K562 (cell line): ENCODE measurements around the gene TOR1A. TPM values are rescaled to one million over a fixed set of nuclear protein-coding genes. Genes with fewer than 3 reads are reported as not detected.

Experiments
- ATAC-seq: fragments of 200-7000 bp; cut with Tn5 transposase; 3 replicates; pipeline ENCODE4 v1.9.1; 2020; ENCODE audit warnings: moderate library complexity
- BruUV-seq: library from RNA; stranded (reverse); fragments of 400-500 nt; replicated peaks from 2 replicates; lab custom pipeline; 2021; lab: Mats Ljungman, UMichigan
- CTCF ChIA-PET: fragments of 300-600 bp; formaldehyde crosslinking; extraction: SDS; loops from one replicate; lab custom pipeline; 2021; ENCODE audit warnings: low intra/inter-chr PET ratio; lab: Yijun Ruan, JAX
- POLR2A ChIA-PET: fragments of 300-600, 350-650 bp; sonication (Branson Sonifier 250); formaldehyde crosslinking; extraction: SDS; loops from one replicate; lab custom pipeline; 2021; ENCODE audit warnings: antibody characterized with exemption, inconsistent platforms; lab: Yijun Ruan, JAX
- DNase-seq, 4 experiments: peaks; one replicate each; pipeline versions ENCODE4 v3.0.0 to v3.0.0-alpha.2; 2011 to 2018; ENCODE audit warnings: low spot score in 3 of 4, mixed read lengths in 3 of 4; ENCODE audit errors: extremely low read depth in 1 of 4
- FAIRE-seq: peaks from 2 replicates; lab custom pipeline; 2011; peaks lifted over from hg19 to GRCh38; lab: Jason Lieb, UNC
- H2AFZ ChIP-seq: 2 replicates; pipeline ENCODE4 v1.6.0; 2011; ENCODE audit warnings: low read depth, low read length, control low read depth, inconsistent platforms
- H3K27ac ChIP-seq: fragments of 200-600 bp; 3 replicates; pipeline ENCODE4 v1.8.0; 2011; ENCODE audit warnings: low read depth, mild to moderate bottlenecking, control low read depth, inconsistent platforms, low read length, moderate library complexity, mixed read lengths; ENCODE audit errors: extremely low read depth
- H3K27me3 ChIP-seq, 2 experiments: fragments of 300-600 bp in 1 of 2; 2 replicates in 1 of 2; 3 replicates in 1 of 2; pipeline versions ENCODE4 v1.6.0 to v1.8.0; 2011; ENCODE audit warnings: inconsistent platforms in 2 of 2, low read length in 2 of 2, mild to moderate bottlenecking in 1 of 2, mixed read lengths in 1 of 2, moderate library complexity in 1 of 2; ENCODE audit not compliant: control insufficient read depth in 2 of 2, insufficient read depth in 2 of 2
- H3K36me3 ChIP-seq: fragments of 300-600 bp; 3 replicates; pipeline ENCODE4 v1.8.0; 2011; ENCODE audit warnings: mild to moderate bottlenecking, low read length, inconsistent platforms; ENCODE audit not compliant: control insufficient read depth, insufficient read depth
- H3K4me1 ChIP-seq, 2 experiments: fragments of 200-600 bp in 1 of 2; replicated peaks in 1 of 2; 2 replicates in 1 of 2; 3 replicates in 1 of 2; pipeline versions ENCODE4 v1.5.1 to v1.8.0; 2011; ENCODE audit warnings: inconsistent platforms in 2 of 2, low read length in 2 of 2, mild to moderate bottlenecking in 1 of 2, mixed read lengths in 1 of 2, moderate library complexity in 1 of 2; ENCODE audit not compliant: control insufficient read depth in 2 of 2, insufficient read depth in 2 of 2
- H3K4me2 ChIP-seq: 2 replicates; pipeline ENCODE4 v1.6.1; 2011; ENCODE audit warnings: low read length, control low read depth, inconsistent platforms, mixed read lengths; ENCODE audit not compliant: insufficient read depth
- H3K4me3 ChIP-seq: fragments of 200-600 bp; sonication (generic), shearing (Covaris generic); 2 replicates; pipeline ENCODE4 v1.5.1; 2016; ENCODE audit warnings: control low read depth, inconsistent platforms
- H3K79me2 ChIP-seq: fragments of 200-600 bp; 3 replicates; pipeline ENCODE4 v1.8.0; 2011; ENCODE audit warnings: low read length, inconsistent platforms; ENCODE audit not compliant: control insufficient read depth, insufficient read depth
- H3K9ac ChIP-seq, 2 experiments: 2 replicates each; pipeline versions ENCODE4 v1.6.0 to v1.6.1; 2011; ENCODE audit warnings: low read depth in 2 of 2, low read length in 2 of 2, control low read depth in 1 of 2, inconsistent platforms in 1 of 2, mild to moderate bottlenecking in 1 of 2, mixed read lengths in 1 of 2; ENCODE audit not compliant: insufficient read depth in 1 of 2
- H3K9me1 ChIP-seq: one replicate; pipeline ENCODE4 v1.6.0; 2011; ENCODE audit warnings: inconsistent platforms, mild to moderate bottlenecking, low read length, moderate library complexity; ENCODE audit not compliant: control insufficient read depth, insufficient read depth
- H3K9me3 ChIP-seq: replicated peaks from 2 replicates; pipeline ENCODE4 v1.5.1; 2011; ENCODE audit warnings: low read depth, low read length, inconsistent platforms; ENCODE audit not compliant: control insufficient read depth, insufficient read depth
- H4K20me1 ChIP-seq: replicated peaks from 2 replicates; pipeline ENCODE4 v1.6.1; 2011; ENCODE audit warnings: low read length, inconsistent platforms, mixed read lengths; ENCODE audit not compliant: control insufficient read depth, insufficient read depth
- BRCA1 ChIP-seq, 2 experiments: fragments of 450-650 bp in 1 of 2; sonication (generic) in 1 of 2; formaldehyde crosslinking in 1 of 2; IDR thresholded peaks; 2 replicates each; pipeline versions ENCODE4 v1.5.0 to v1.6.1; 2017 to 2020; ENCODE audit warnings: mild to moderate bottlenecking in 1 of 2, missing genetic modification reagents in 1 of 2
- DACH1 ChIP-seq: fragments of 450-650 bp; IDR thresholded peaks from 2 replicates; pipeline ENCODE4 v1.6.1; 2018; ENCODE audit not compliant: partially characterized antibody
- GATA2 ChIP-seq: sonication (generic); formaldehyde crosslinking; IDR thresholded peaks from 2 replicates; pipeline ENCODE4 v1.4.0; 2020; ENCODE audit warnings: mild to moderate bottlenecking, missing genetic modification reagents
- ZBTB2 ChIP-seq: fragments of 450-650 bp; IDR thresholded peaks from 2 replicates; pipeline ENCODE4 v1.6.1; 2016; ENCODE audit warnings: antibody characterized with exemption
- WGBS: fragments of 100-300 bp; shearing (Covaris generic); methylation state at CpG from one replicate; pipeline ENCODE4 v1.1.6; 2016; ENCODE audit warnings: low coverage, mixed read lengths; ENCODE audit not compliant: insufficient coverage; ENCODE audit errors: missing lambda C conversion rate; 5-methylcytosine and 5-hydroxymethylcytosine counted together
- in situ Hi-C: fragments of 300-500 bp; cut with MboI; formaldehyde crosslinking; loops from 4 replicates; pipeline ENCODE4 v1.15.0; 2018; ENCODE audit warnings: inconsistent platforms, mixed read lengths
- intact Hi-C: fragments of 100-400 bp; cut with micrococcal nuclease; formaldehyde crosslinking; loops from 2 replicates; pipeline ENCODE4 v1.14.2; 2022
- polyA plus RNA-seq, 8 experiments: library from polyadenylated mRNA; depleted of rRNA in 4 of 8; stranded (reverse) in 5 of 8; unstranded in 3 of 8; fragments of >200 nt; fragmentation: Nextera tagmentation in 2 of 8; fragmentation: Illumina TruSeq in 1 of 8; extraction: Ambion mirVana in 2 of 8; extraction: Trizol in 1 of 8; gene quantifications; 2 replicates each; pipeline versions ENCODE4 v1.2.1 to v1.2.3, GENCODE V29; 2011 to 2014; ENCODE audit warnings: inconsistent platforms in 1 of 8, missing spikeins in 1 of 8
- total RNA-seq, 7 experiments: library from RNA; depleted of rRNA in 6 of 7; stranded (reverse); fragments of >200 nt in 6 of 7; fragmentation: Illumina TruSeq in 2 of 7; extraction: Trizol in 2 of 7; gene quantifications; 2 replicates each; pipeline versions ENCODE4 v1.2.1 to v1.2.3, GENCODE V29; 2011 to 2021; ENCODE audit warnings: low replicate concordance in 1 of 7

The TOR1A gene
- total and polyA plus RNA-seq, 9 of the 15 experiments (the other 6 are each of a cell fraction or from before 2014, with no cell fraction given) = 4.5 to 85.8 (median 51.3) TPM

GRCh38 chr9:129765764-129766317 is 58.1 kb downstream of the TOR1A start:
- intact Hi-C loops (no loop called here), in situ Hi-C loops (no loop called here)
- no peak overlapping the region for H3K4me3 ChIP-seq
- H3K9ac ChIP-seq = no peak overlapping the region
- TF ChIP-seq ZBTB2 (peak; percentile 59; the same call in 1 of the 2 replicates), DACH1 (peak; percentile 98), BRCA1 (IDR thresholded peaks at IDR 0.05) (no peak), BRCA1 (CRISPR knock-in tag; IDR thresholded peaks at IDR 0.05) (no peak), GATA2 (peak; percentile 47; the same call in 1 of the 2 replicates)
- BruUV-seq = no TSS peak
- FAIRE-seq (no peak), DNase-seq (no peak), ATAC-seq (no peak)
- H3K27me3 ChIP-seq = no peaks in the 10 kb centered on the region
- H3K4me2 ChIP-seq = no peak overlapping the region
- H3K36me3 ChIP-seq = no peaks in the 10 kb centered on the region
- no peaks in the 10 kb centered on the region for H3K9me3 ChIP-seq
- no peak overlapping the region for H3K27ac ChIP-seq
- H3K79me2 ChIP-seq = no peaks in the 10 kb centered on the region
- no peak overlapping the region for H2AFZ ChIP-seq
- H3K9me1 ChIP-seq = peaks cover 4% of the 10 kb centered on the region
- POLR2A ChIA-PET = interaction anchor here (0.6 to 4.6 kb wide), 8 partner anchors 9 to 178 kb away, joined by 3 to 29 read pairs (median 4); partner anchors contain the start of gene PTGES
- 0 out of 2 replicates have a peak, but pooled peaks cover 5% of the 10 kb centered on the region for H4K20me1 ChIP-seq
- H3K4me1 ChIP-seq = peaks cover 24 to 25% of the 10 kb centered on the region in 2 experiments
- WGBS = 29% methylated on average over 4 of the region's 4 CpGs
- CTCF ChIA-PET = no interaction called here
